ENCODE data around the gene GREB1L.

GREB1L gene

DNA sequence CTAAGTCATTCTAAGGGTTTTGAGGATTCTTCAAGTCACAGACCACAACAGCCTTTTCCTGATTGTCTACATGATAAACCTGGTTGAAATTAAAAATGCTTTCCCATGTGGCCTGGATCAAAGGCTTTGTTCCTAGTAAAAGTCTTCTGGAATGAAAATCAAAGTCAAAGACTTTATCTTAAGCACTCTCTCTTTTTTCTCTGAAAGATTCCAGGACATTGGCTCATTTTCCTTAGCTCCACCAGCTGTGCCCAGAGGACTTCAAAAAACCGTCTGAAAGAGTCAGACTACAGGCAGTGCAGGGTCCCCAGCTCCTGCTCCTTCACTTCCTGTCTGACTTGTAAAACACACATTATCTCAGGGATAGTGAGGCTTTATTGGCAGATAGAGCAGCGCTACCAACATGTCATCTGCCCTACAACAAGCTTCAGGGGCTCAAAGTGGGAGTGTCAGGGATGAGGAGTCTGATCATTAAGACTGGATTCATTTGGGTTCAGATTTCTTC lies 210.3 kb downstream of the GREB1L start:
- no peak for DNase-seq

DNA sequence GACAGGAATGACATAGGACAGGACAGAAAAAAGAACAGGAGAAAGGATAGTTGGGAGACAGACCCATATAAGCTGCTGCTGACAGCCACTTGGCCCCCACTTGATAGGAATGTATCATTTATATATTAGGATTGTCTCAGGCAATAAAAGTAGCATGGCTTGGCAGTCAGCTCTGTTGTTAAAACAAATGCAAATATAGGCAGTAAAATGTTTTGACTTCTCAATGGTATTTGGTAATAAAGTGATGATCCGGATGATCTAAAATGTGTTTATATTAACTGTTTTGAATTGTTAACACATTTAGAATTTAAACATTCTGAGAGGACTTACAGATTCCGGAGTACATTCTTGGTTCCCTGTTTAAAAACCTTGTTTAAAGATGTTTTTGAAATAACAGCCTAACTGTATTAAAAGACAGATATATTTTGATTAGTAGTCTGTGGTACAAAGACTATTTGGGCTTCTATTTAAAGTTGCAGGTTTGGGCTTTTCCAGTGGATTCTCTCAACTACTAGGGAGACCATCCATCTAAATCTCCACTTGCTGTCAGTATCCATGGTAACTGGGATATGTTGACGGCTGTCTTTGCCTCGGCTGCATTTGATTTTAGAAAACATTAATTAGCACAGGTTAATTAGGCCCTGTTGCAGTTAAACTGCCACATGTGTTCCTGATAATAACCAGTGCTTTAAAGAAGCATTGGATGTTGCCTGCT lies 210.9 kb downstream of the GREB1L start:
- DNase-seq, result no peak

DNA sequence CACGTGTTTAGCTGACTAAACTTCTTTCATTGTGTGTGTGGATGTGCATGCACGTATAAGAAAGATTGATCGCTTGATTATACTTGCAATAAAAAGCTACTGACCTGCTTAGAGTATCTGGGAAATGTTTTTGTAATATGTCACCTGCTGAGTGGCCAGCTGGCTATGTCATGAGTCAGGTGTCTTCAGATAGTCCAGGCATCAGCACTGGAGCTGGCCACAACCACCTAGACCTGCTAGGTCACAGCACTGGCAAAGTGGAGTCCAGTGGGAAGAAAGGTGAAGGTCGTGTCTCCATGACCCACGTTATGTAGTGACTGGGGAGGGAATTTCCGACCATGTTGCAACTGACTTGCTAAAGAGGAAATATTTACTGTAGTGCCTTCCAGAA lies 211.5 kb downstream of the GREB1L start:
- no peak for DNase-seq

DNA sequence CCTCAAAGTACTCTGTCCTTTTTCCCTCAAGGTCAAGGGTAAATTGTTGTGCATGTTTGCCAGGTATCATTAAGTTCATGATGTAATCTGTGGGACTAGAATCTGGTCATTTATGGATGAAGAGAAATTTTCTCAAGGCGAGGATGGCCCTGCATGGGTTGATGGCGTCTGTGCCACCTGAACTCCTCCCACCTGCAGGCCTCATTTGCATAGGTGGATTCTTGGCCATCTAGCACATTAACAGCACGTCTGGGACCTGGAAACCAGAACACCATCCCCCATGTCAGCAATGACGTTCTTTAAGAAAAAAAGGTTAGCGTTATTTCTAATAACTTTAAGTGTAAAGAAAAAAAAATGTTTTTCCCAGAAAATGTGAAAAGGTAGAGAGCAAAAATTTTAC lies 212.7 kb downstream of the GREB1L start:
- no peak for DNase-seq

DNA sequence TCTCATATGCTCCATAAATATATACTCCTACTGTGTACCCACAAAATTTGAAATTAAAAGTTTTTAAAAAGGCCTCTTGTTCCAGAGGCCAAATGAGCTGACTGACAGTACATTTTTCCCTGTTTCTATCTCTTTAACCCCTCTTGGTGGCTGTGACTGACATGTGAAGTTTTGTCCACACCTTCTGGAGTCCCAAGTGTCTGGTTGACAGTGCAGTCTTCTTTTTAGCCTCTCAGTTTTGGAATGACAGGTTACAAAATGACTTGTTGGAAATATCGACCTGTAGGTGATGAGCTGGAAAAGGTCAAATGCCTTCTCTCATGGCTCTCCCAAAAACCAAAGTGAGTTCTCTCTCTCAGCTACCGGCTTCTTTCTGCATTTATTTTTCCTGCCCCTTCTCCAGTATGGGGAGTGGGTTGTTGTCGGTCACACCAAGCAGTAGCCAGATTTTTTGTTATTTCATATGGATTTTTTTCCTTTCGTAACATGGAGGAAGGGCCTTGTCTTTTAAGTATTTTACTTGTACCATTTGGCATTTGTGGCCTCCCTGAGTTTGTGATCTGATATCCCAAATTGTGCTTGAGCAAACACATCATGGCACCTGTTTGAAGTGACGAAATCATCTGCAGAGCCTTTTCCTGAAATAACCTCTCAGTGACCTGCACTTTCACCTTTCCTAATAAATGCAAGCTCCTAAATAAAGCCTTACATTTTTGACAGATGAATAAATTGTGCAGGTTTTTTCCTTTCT lies 214.6 kb downstream of the GREB1L start:
- DNase-seq, result no peak

DNA sequence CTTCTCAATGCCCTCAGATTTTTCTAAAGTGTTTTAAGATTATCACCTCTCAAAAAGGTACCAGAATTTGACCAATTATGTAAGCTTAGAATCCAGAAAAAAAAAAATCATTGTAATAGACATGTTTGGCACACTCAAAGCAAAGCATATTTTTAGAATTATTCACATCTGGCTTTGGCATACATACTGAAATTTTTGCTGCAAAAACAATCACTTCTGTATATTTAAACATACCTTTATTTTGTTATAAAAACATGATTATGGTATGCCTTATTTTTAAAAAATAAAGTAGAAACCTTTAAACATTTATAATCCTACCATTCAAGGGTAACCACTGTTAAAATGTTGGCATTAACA lies 215.1 kb downstream of the GREB1L start:
- DNase-seq, result no peak

DNA sequence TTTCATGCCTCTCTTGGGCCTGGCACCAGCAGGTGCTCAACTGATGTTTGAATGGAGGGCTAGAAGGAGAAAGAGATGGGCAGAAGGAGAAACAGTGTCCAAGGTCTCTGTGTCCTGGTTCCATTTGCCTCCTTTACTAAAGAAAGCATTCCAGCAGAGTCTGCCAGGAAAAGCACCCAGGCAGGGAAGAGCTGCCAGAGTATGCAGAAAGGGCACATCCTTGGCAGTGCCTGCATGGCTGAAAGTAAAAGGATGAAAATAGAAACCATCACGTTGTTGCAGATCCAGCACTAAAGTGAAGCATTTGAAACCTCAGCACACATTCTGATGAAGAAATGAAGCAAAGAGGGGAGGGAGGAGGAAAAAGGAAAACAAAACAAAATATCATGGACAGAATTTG lies 216.3 kb downstream of the GREB1L start:
- DNase-seq, result no peak

DNA sequence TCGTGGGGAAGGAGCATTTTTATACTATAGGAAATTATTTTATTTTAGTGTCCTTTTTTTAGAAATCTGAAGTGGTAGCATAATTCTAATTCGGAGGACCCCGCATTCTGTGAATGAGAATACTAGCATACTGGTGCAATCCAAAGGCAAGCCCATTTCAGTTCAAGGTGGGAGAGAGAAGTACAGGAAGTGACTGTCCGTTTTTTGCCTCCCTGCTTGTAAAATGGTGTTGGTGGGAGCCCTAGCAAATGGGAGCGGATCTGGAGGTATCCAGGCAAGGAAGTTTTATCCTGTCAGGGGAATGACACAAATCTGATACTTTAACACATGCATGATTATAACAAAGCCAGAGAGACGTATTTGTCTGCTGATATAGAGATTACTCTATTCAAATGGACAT lies 216.8 kb downstream of the GREB1L start:
- no peak for DNase-seq

DNA sequence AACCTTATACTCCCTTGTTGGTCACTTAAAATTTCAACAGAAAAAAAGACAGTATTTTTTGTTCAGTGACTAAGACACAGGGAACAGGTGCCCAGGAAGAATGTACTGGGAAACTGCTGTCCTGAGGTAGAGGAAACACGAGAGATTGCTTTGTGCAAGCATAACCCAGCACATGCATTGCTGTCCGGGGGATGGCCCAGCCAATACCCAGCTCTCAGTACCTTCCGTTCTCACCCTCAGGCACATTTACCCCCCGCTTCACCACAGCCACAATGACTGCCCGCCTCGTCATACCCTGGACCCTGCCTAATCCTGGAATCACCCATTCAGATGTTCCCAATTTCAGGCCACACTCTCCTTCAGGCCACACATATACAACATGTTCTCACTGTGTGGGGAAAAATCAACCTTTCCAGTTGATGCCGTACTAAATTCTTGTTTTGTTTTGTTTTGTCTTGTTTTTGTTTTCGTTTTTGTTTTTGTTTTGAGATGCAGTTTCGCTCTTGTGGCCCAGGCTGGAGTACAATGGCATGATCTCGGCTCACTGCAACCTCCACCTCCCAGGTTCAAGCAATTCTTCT lies 217.8 kb downstream of the GREB1L start:
- DNase-seq, result no peak

DNA sequence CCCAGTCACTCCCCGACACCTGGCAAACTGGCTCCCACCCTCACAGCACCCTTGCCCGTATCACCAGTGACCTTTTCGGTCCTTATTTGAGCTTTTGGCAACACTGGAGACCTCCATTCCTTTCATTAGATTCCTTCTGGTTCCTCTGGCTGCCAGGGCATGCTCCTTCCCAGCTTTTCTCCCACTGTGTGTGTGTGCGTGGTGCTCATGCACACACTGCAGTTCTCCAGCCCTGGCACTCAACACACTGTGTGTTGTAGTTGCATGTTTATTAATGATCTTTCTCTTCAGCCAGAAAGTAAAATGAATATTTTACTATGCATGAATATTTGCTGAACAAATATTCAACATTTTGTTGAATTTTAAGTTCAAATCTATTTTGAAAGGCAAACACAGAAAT lies 219.4 kb downstream of the GREB1L start:
- no peak for DNase-seq

DNA sequence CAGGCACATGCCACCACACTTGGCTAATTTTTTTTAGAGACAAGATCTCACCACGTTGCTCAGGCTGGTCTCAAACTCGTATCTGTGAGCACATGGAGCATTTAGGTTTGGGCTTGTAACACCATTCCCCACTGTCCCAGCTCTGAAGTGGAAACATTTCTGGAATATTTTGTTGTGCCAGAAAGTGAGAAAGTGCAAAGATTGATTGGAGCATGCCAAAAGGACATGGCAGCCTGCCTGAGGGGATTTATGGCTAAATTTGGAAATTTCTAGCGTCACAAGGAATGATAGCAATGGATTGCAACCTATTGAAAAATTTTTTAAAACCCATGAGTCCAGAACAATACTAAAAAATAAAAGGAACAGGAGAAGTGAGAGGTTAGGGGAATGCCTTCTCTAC lies 221.7 kb downstream of the GREB1L start:
- no peak for DNase-seq

DNA sequence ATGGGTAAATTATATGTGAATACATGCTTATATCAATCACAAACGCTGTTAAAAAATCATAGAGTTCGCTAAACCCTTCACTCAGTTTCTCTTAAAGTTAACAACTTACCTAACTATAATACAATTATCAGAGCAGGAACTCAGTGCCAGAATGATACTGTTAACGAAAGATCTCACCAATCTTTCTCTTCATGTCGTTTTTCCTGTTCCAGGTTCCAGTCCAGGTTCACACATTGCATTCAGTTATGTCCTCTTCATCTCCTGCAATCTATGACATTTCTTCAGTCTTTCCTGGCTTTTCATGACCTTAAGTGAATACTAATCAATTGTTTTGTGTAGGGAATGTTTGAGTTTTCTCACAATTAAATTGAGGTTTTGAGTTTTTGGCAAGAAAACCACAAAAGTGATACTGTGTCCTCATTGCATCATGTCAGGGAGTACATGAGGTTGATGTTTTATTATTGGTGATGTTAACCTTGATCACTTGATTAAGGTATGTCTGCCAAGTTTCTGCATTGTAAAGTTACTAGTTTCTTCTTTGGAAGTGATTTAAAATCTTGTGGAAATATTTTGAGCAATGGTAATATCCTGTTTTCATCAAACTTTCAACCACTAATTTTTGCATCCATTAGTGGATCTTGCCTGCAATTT lies 226.6 kb downstream of the GREB1L start:
- no peak for DNase-seq

DNA sequence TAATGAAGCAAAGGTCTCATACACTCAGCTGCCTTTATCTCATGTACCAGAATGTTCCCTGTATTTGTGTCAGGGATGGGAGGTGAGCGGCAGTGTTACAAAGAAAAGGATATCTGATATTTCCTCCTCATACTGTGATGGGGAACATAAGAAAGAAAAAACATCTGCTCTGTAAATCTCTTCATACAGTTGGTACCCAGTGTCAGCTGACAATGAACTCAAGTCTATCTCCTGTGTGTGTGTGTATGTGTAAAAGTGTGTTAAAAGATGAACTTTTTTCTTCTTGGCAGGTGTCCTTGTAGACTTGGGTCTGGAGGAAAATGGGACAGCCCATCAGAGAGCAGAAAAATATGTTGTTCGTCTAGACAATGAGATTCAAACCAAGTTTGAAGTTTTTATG lies 230.7 kb downstream of the GREB1L start:
- no peak for DNase-seq

DNA sequence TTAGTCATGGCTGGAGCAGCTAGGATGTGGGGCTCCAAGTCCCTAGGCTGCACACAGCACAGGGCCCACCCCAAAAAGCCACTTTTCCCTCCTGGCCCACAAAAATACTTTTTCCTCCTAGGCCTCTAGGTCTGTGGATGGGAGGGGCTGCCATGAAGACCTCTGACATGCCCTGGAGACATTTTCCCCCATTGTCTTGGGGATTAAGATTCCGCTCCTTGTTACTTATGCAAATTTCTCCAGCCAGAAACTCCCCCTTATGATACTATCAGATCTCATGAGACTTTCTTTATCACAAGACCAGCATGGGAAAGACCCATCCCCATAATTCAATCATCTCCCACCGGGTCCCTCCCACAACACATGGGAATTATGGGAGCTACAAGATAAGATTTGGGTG lies 232.6 kb downstream of the GREB1L start:
- no peak for DNase-seq

DNA sequence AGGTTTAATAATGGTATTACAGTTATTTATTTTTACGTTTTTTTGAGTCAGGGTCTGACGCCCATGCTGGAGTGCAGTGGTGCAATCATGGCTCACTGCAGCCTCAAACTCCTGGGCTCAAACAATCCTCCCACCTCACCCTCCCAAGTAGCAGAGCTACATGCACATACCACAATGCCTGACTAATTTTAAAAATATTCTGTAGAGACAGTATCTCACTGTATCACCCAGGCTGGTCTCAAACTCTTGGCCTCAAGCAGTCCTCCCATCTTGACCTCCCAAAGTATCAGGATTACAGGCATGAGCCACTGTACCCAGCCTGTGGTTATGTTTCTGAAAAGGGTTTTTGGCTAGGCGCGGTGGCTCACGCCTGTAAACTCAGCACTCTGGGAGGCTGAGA lies 237.7 kb downstream of the GREB1L start:
- no peak for DNase-seq

DNA sequence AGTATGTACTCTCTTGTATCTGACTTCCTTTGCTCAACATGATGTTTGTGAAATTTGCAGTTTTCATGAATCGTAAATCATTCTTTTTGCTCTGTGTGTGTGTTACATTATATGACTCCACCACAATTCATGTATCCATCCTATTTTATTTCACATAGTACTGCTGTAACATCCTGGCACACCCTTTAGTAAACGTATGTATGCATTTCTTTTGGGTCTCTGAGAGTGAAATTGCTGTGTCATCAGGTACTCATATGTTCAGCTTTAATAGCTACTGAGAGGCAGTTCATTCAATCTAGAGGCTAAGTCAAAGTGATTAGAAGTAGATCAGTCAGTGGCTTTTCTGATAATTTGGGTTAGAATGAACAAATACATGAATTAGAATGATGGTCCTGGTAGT lies 239.7 kb downstream of the GREB1L start:
- DNase-seq, result no peak

DNA sequence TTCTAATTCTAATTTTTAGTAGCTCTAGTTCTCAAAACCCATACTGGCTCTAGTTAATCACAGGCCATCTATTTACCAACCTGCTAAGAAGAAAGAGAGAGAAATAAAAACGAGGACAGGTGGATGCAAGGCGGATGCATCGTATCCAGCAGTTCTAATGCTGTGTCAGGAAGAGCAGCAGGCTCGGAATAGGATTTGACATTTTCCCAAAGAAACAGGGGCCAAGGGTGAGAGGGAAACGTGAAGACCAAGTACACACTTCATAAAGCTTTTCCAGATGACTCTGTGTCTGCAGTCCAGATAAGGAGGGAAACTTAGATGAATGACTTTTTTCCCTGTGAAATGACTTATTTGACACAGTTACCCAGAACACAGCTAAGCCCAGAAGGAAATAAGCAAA lies 241.0 kb downstream of the GREB1L start:
- DNase-seq, result no peak

DNA sequence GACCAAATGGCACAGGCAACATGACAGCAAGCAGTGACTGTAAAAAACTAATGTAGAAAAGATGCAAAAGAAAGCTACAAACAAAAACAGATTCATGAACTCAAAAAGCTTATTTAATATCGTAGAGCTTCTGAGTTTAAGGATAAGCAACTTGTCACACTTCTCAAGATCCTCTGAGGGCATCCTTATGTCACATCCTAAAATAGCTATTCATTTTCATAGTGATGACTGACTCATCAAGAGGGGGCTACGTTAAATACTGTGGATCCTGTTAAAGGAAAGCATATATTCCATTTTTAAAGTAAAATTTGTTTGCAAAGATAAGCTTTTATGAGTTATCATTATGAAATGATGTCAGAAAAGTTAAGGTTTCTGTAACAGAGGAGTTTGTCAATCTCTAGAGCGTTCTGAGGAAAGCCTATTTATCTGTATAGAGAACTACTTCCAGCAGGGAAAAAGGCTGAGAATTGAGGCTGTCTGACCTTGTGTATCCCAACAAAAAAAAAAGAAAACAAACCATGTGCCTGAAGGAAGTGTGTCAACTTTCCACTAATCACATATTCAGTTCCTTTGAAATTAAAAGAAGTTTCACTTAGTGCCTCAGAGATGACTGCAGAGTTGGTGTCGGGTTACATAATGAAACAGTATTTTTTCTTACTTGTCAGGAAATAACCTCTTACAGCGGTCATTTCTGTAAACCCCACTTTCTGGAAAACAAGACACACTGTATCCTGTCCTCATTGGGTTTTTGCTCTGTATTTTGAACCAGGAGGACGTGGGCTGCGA lies 243.0 kb downstream of the GREB1L start:
- DNase-seq, result no peak

DNA sequence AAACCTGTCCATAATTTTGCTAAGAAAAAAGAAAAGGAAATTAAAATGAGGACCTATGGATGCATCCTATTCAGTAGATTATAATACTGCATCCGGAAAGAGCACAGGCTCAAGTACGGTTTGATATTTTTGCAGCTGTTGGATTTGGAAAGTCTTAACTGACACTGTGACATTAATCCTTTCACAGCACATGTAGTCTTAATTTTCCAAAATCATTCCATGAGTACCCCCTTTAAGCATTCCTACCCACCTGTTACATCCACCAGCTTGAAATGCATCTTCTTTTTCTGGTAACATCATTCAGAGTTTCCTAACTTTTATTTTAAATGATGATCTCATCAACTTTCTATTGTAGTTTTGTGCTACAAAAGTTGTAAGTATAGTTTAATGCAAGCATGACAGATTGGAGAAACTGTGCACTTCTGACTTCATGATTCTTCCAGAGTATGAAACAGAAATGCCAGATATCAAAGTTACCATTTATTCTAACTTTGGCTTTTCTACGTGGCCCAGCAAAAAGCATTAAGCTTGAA lies 244.9 kb downstream of the GREB1L start:
- no peak for DNase-seq

DNA sequence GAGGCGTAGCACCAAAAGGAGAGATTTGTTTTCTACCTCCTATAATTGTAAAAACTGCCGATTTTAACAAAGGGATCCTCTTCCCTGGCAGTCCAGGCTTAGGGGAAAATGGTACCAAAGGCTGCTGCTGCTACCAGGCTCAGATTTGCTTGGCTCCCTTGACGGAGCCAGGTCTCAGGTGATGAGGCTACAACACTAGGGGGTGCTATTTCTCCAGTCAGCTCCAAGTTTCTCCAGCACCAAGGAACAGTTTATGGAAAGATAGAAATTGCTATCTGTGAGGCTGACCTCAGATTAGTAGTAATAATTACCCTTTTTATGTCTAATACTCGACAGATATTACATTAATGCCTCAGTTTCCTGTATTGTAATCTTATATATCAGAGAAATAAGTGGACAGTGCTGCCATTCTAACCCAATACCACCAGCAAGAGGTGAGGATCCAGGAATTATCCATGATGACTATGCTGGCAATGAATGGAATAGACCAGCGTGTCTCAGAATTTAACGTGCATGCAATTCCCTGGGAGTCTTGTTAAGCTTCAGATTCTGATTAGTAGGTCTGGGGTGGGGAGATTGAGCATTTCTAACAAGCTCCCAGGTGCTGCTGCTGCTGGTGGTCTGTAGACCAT lies 247.2 kb downstream of the GREB1L start:
- no peak for DNase-seq

DNA sequence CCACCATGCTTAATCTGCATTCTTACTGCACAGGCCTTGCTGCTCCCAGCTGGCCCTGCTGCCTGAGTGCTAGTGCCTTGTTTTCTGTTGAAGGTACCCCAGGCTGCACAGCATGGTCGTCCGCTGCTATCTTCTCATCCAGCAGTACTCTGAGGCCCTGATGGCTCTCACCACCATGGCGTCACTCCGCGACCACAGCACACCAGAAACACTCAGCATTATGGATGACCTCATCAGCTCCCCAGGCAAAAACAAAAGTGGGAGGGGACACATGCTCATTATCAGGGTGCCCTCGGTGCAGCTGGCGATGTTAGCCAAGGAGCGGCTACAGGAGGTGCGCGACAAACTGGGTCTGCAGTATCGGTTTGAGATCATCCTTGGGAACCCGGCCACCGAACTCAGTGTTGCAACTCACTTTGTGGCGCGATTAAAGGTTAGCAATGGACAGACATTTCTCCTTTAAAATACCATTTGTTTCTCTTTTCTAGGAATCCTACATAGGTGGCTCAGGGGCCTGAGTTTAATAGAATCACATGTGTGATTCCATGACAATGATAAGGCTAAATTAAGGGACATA lies 248.0 kb downstream of the GREB1L start:
- no peak for DNase-seq

DNA sequence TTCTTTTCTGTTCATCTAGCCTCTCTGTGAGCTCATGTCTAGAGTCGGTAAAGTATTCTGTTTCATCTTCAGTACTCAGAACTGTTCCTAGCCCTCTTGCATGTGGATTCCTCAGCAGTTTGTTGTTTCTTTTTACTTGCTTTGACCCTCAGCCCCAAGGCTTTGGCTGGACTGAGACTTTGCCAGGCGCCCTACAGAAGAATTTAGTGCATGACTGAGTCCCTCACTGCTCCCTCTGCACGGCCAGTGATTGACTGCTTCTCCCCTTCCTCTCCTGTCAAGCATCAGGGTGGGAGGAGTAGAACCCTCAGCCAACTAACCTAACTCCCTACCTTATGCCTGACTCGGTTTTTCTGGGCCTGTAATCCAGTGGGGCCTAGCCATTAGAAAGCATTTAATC lies 248.7 kb downstream of the GREB1L start:
- no peak for DNase-seq
